HG03060 (cell line): ENCODE results near the gene MAPT.

Experiments
- ATAC-seq: cut with Tn5 transposase; IDR thresholded peaks from one replicate; pipeline ENCODE4 v1.9.1; 2021; ENCODE audit warnings: low read depth, moderate number of reproducible peaks; ENCODE audit not compliant: unreplicated experiment

MAPT gene

DNA sequence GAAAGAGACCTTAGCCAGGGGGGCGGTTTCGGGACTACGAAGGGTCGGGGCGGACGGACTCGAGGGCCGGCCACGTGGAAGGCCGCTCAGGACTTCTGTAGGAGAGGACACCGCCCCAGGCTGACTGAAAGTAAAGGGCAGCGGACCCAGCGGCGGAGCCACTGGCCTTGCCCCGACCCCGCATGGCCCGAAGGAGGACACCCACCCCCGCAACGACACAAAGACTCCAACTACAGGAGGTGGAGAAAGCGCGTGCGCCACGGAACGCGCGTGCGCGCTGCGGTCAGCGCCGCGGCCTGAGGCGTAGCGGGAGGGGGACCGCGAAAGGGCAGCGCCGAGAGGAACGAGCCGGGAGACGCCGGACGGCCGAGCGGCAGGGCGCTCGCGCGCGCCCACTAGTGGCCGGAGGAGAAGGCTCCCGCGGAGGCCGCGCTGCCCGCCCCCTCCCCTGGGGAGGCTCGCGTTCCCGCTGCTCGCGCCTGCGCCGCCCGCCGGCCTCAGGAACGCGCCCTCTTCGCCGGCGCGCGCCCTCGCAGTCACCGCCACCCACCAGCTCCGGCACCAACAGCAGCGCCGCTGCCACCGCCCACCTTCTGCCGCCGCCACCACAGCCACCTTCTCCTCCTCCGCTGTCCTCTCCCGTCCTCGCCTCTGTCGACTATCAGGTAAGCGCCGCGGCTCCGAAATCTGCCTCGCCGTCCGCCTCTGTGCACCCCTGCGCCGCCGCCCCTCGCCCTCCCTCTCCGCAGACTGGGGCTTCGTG, at the start of gene MAPT:
TSS of gene MAPT (plus strand) at position 533 of the 763 bp plus-strand sequence. CDS start 67,784 bp downstream, outside the sequence.
- ATAC-seq: no peak

DNA sequence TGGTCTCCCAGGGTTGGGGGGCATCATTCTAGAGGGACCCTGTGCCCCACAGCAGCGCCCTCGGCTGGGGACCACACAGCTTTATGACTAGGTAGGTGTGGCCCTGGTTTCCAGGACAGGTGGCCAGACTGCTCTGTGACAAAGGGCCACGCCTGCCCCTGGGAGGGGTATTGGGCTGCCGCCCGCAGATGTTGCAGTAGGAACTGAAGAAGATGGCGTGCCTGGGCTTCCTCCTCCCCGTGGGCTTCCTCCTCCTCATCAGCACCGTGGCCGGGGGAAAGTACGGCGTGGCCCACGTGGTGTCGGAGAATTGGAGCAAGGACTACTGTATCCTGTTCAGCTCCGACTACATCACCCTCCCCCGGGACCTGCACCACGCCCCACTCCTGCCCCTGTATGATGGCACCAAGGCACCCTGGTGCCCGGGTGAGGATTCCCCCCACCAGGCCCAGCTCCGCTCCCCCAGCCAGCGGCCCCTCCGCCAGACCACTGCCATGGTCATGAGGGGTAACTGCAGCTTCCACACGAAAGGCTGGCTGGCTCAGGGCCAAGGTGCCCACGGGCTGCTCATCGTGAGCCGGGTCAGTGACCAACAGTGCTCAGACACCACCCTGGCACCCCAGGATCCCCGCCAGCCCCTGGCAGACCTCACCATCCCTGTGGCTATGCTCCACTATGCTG, 49.5 kb upstream of the MAPT start, which contains the start of gene SPPL2C:
TSS of gene SPPL2C (plus strand) at position 187 of the 681 bp plus-strand sequence. CDS start at position 213, 26 bp downstream.
- ATAC-seq: no peak

DNA sequence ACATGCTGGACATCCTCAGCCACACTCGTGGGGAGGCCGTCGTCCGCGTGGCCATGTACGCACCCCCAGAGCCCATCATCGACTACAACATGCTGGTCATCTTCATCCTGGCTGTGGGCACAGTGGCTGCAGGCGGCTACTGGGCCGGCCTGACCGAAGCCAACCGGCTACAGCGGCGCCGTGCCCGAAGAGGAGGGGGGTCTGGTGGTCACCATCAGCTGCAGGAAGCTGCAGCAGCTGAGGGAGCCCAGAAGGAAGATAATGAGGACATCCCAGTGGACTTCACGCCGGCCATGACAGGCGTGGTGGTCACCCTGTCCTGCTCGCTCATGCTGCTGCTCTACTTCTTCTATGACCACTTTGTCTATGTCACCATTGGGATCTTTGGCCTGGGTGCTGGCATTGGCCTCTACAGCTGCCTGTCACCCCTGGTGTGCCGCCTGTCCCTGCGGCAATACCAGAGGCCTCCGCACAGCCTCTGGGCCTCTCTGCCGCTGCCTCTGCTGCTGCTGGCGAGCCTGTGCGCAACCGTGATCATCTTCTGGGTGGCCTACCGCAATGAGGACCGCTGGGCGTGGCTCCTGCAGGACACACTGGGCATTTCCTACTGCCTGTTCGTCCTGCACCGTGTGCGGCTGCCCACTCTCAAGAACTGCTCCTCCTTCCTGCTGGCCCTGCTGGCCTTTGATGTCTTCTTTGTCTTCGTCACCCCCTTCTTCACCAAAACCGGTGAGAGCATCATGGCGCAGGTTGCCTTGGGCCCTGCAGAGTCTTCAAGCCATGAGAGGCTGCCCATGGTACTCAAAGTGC, 48.8 kb upstream of the MAPT start:
- no peak for ATAC-seq

- ATAC-seq: no peak
These were observed 48.1 kb upstream of the MAPT start for GRCh38 chr17:45846223-45846622.

DNA sequence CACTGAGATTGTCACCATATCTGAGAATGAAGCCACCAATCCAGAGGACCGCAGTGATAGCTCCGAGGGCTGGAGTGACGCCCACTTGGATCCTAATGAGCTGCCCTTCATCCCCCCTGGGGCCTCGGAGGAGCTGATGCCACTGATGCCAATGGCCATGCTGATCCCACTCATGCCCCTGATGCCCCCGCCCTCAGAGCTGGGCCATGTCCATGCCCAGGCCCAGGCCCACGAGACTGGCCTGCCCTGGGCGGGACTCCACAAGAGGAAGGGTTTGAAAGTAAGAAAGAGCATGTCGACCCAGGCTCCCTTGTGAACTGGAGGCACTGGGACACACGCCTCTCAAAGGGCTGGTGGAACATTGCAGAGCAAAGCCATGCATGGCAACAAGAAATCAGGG, 47.7 kb upstream of the MAPT start:
- no peak for ATAC-seq

GRCh38 chr17:45847101-45847500, 47.3 kb upstream of the MAPT start:
- ATAC-seq: no peak

GRCh38 chr17:45847747-45848146, 46.6 kb upstream of the MAPT start:
- no peak for ATAC-seq

- ATAC-seq: no peak
These were observed 45.9 kb upstream of the MAPT start for GRCh38 chr17:45848405-45848804.

- ATAC-seq: no peak
These were observed 45.4 kb upstream of the MAPT start for GRCh38 chr17:45848868-45849535.

DNA sequence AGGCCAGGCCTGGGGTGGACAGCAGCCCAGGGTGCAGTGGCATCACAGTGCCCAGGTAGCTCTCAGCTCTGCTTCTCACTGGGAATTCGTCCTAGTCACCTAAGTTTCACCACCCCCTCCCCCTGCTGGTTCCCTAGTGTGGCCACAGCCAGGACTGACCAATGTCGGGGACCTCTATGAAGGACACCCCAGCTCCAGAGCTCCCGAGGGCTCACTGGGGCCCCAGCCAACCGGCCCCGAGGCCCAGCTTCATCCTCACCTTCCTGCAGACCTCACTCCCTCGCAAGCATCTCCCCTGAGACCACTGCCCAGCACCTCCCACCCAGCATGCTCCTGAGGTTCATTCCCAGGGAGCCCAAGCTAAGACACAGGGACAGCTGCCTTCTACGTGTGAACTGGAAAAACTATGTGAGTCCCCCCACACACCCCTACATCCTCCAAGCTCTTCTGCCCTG, 44.8 kb upstream of the MAPT start:
- ATAC-seq: no peak

DNA sequence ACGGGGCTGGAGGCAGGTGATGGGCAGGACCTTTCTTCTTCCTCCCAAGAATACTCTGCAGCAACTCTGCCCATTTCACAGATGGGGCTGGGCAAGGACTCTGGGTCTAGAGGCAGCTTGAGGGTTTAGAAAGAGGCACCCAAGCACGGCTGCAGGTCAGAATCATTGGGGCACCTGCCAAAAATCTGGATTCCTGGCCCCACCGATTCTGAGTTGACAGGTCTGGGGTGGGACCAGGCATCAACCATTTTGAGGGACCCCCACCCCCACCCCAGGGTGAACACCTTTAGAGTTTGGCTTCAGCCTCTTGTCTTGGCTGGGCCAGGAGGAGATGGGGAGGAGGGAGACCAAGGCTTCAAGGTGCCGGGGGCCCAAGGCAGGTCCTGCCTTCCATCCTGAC, 44.3 kb upstream of the MAPT start:
- no peak for ATAC-seq

DNA sequence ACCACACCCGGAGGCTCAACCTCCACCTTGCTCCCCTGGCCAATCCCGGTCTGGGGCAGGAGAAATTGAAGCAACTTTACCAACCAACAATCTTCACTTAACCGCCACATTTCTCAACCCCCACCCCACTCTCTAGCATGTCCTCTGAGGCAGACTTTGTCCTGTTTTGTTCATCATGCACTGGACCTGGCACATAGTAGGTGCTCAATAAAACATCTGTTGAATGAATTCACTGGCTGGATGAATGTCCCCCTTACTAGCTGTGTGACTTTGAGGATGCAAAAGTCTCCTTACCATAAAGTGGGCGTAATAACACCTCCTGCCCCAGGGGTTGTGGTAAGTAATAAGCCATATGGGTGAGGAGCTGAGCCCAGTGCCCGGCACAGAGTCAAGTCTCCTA, 43.9 kb upstream of the MAPT start:
- ATAC-seq: no peak

- ATAC-seq: no peak
These were observed 43.3 kb upstream of the MAPT start for GRCh38 chr17:45851022-45851421.

GRCh38 chr17:45851464-45851863, 42.9 kb upstream of the MAPT start:
- ATAC-seq: no peak

- ATAC-seq: no peak
These were observed 42.5 kb upstream of the MAPT start for GRCh38 chr17:45851873-45852272.

- no peak for ATAC-seq
These were observed 41.6 kb upstream of the MAPT start for GRCh38 chr17:45852535-45853297.

GRCh38 chr17:45854209-45854608, 40.1 kb upstream of the MAPT start:
- ATAC-seq: no peak

DNA sequence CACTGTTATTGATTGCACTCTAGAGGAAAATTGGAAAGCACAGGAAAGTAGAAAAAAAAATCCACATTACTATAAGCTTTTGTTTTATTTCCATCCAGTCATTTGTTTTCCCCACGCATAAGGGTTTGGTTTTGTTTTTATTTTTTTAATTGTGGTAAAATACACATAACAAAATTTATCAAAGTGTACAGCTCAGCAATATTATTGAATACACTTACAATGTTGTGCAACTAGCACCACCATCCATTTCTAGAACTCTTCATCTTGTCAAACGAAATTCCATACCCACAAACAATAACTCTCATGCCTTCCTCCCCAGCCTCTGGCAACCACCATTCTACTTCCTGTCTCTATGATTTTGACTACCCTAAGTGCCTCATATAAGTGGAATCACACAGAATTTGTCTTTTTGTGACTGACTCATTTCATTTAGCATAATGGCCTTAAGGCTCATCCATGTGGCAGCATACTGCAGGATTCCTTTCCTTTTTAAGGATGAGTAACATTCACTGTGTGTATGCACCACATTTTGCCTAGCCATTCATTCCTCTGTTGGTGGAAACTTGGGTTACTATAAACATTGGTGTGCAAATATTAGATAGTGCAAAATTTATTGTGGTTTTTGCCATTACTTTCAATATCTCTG, 38.5 kb upstream of the MAPT start:
- no peak for ATAC-seq

DNA sequence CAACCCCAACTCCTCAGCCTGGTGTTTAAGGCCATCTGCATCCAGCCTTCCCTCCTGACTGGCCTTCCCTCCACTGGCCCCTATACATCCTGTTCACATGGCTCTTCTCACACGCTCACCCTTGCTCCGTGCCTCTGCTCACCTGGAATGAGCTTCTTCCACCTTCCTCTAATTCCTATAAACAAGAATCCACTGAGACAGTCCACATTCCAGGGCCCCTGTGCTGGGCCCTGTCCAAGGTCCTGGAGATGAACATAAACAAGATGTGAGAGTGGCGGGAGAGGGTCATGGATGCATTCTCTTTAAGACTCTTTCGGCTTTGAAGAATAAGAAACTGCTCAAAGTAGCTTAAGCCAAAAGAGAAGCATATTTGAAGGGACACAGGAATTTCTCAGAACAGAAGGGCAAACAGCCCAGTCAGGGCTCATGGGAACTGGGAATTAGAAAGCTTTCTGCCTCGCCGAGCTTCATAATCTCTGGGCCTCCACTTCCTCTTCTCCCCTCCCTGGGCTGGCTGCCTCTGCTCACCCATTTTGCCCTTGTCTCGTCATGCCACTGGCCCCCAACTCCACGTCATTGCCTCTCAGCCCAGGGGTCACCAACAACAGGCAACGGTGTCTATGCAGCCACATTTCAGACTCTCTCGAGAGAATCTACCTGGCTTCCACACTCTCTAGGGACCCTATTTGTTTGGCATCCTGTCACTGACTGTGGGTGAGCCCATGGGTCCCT, 36.2 kb upstream of the MAPT start:
- no peak for ATAC-seq
